ENCODE data around the gene MCU.
A peak's percentile ranks its signal among the peaks of the same experiment; 100 is the strongest.

MCU gene

DNA sequence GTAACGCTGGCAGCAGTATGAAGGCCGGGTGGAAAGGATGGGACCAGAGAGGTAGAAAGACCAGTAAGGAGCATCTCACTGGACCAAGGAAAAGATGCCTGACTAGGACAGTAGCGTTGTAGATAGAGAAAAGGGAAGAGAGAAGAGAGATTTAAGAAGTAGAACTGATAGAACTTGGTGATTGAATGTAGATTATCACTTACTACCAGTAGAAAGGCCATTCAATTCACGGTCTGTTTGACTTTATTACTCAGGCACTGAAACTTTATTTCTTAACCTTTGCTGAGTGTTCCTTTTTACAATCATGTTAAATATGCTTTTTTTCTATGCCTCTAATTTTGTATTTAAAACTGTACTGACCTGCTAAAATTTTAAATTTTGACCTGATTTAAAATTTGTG, 12.2 kb downstream of the MCU start:
- Histone ChIP-seq H3K9me3 (no peaks in the 10 kb centered on the region), H3K36me3 (no peaks in the 10 kb centered on the region), H3K4me3 (no peak overlapping the region), H3K27me3 (no peaks in the 10 kb centered on the region), H3K4me1 (peaks cover 0 to 46% (median 11%) of the 10 kb centered on the region in 4 donors), H3K27ac (peak overlapping the region in 1 of 2 donors; percentile 63)
- no peak for DNase-seq
- intact Hi-C loops (cut with DNase I; ENCODE audit: low total_unique reads) = no loop called here
- no peak for TF ChIP-seq CTCF (IDR thresholded peaks at IDR 0.05)

DNA sequence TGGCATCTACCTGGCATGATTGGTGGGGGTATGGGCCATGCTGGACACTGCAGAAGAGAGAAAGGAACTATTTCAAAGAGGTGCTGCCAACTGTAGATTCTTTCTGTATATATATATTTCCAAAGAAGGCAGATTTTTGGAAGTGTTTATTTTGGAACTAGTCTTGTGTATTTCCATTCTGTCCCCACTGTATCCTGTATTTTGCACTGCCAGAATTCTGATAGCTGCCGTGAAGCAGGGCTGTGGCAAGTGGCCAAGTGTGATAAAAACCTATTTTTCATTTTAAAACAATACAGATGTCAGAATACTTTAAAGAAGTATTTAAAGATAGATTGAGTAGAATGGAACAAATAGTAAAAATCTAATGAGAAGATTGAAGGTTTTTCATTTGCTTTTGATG, 17.1 kb downstream of the MCU start:
- no peak for TF ChIP-seq CTCF (IDR thresholded peaks at IDR 0.05)
- Histone ChIP-seq H3K27ac (peak overlapping the region; percentile 59 to 75), H3K4me3 (no peak overlapping the region), H3K36me3 (no peaks in the 10 kb centered on the region), H3K9me3 (no peaks in the 10 kb centered on the region), H3K27me3 (no peaks in the 10 kb centered on the region), H3K4me1 (peaks cover 0 to 68% (median 22%) of the 10 kb centered on the region in 4 donors)
- intact Hi-C loops (cut with DNase I; ENCODE audit: low total_unique reads) = no loop called here
- no peak for DNase-seq

DNA sequence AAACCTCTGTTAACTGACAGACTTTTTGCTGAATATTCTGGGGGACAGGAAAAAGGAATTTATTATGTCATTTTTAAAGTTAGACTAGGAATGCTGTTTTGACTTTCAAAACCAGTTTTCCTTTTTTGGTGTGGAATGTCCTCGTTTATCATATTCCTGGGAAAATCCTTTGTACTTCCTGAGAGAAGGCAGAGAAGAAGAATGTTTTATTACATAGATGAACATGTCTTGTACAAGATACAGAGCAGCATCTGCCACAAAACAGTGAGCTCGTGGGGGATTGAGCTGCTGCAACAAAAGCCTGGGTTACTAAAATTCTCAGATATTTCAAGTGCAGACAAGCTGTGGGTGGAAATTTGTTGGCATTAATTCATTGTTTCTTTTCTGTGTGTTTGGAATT, 20.2 kb downstream of the MCU start:
- Histone ChIP-seq H3K27ac (peak overlapping the region; percentile 65 to 75), H3K4me3 (peak overlapping the region; percentile 27 to 38), H3K9me3 (no peaks in the 10 kb centered on the region), H3K36me3 (no peaks in the 10 kb centered on the region), H3K27me3 (no peaks in the 10 kb centered on the region), H3K4me1 (peaks cover 0 to 68% (median 23%) of the 10 kb centered on the region in 4 donors)
- TF ChIP-seq CTCF (IDR thresholded peaks at IDR 0.05) = no peak
- no peak for DNase-seq
- intact Hi-C loops (cut with DNase I; ENCODE audit: low total_unique reads) = no loop called here

DNA sequence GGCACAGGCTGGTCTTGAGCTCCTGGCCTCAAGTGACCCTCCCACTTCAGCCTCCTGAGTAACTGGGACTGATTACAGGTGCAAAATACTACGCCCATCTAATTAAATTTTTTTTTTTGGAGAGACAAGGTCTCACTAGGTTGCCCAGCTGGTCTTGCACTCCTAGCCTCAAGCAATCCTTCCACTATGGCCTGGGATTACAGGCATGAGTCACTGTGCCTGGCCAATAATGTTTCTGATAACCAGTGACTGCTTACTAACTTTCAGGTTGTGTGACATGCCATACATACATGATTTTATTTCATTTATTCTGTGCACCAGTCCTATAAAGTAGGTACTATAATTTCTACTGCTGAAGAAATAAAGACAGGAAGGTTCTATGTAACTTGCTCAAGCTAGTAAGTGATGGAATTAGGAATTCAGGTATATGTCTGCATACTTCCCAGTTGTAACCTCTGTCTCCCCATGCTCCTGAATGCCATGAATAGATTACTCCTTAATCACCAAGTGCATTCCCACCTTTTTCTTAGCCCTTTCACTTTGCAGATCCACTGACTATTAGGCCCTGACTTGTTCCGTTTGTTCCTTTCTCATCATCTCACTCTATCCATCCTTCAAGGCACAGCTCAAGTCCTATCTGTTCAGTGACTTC, 28.1 kb downstream of the MCU start:
- TF ChIP-seq CTCF (IDR thresholded peaks at IDR 0.05) = no peak
- peaks cover 0 to 41% (median 7%) of the 10 kb centered on the region in 4 donors for H3K4me1 ChIP-seq

DNA sequence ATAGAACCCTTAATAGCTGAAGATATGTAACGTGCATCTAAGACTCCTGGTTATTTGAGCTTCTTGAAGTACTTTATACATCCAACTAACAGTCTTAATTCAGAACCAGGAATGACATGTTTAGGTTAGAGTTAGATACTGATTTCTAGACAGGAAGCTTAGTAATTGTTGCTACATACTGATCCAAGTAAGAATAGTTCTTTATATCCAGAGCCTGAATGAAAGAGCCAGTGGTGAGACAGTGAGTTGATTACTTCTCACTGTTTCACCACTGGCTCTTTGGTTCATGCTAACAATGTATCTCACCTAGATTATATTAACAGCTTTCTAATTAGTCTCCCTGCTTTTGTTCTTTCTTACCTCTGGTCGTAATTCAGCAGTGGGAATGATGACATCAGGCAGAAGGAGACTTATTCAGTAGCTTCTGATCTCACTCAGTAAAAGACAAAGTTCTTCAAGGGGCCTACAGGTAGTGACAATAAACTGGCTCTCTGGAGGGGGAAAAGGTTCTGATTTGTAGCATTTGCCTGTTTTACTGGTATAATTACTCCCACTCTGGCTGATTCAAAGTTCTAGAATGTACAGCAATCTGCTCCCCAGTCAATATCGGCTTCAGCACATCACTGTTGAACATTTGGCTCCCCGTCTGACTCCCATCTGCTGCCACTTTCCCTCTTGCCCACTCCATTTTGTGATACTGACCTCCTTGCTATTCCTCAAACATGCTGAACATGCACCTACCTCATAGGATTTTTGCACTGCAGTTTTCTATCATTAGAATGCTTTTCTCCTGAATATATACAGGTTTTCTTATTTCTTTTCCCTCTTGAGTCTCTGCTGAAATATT, 29.1 kb downstream of the MCU start:
- Histone ChIP-seq H3K27me3 (no peaks in the 10 kb centered on the region), H3K4me3 (no peak overlapping the region), H3K36me3 (no peaks in the 10 kb centered on the region), H3K4me1 (peaks cover 0 to 41% (median 7%) of the 10 kb centered on the region in 4 donors), H3K9me3 (no peaks in the 10 kb centered on the region), H3K27ac (peak overlapping the region in 1 of 2 donors; percentile 36)
- DNase-seq = no peak
- no peak for TF ChIP-seq CTCF (IDR thresholded peaks at IDR 0.05)
- intact Hi-C loops (cut with DNase I; ENCODE audit: low total_unique reads) = no loop called here

More for the DNA sequence above, 28.1 kb downstream of the MCU start:
- H3K27ac ChIP-seq = peak overlapping the region in 1 of 2 donors; percentile 36
- H3K9me3 ChIP-seq = no peaks in the 10 kb centered on the region
- intact Hi-C loops (cut with DNase I; ENCODE audit: low total_unique reads) = no loop called here
- no peaks in the 10 kb centered on the region for H3K36me3 ChIP-seq
- H3K27me3 ChIP-seq = no peaks in the 10 kb centered on the region
- DNase-seq = no peak
- H3K4me3 ChIP-seq = no peak overlapping the region
